Fibroblast of lung (primary cell): ENCODE measurements around the gene NPHP4. TPM values are rescaled to one million over a fixed set of nuclear protein-coding genes. Genes with fewer than 3 reads are reported as not detected.

Experiments used
- DNase-seq, 2 donors: peaks; one replicate each; pipeline versions ENCODE4 v3.0.0 to v3.0.0-alpha.2; 2010; ENCODE audit warnings: low read depth in 2 of 2
- H2AFZ ChIP-seq: 2 replicates; pipeline ENCODE4 v1.5.1; 2012; ENCODE audit warnings: low read length, control low read depth, inconsistent platforms
- H3K27ac ChIP-seq: 2 replicates; pipeline ENCODE4 v1.5.1; 2011; ENCODE audit warnings: low read length, control low read depth; ENCODE audit not compliant: insufficient read depth
- H3K27me3 ChIP-seq: 2 replicates; pipeline ENCODE4 v1.5.1; 2011; ENCODE audit warnings: mild to moderate bottlenecking, low read length; ENCODE audit not compliant: control insufficient read depth, insufficient read depth
- H3K36me3 ChIP-seq: 2 replicates; pipeline ENCODE4 v1.5.1; 2011; ENCODE audit warnings: low read length; ENCODE audit not compliant: control insufficient read depth, insufficient read depth
- H3K4me1 ChIP-seq: 2 replicates; pipeline ENCODE4 v1.5.1; 2011; ENCODE audit warnings: low read length; ENCODE audit not compliant: control insufficient read depth, insufficient read depth; ENCODE audit errors: extremely low read depth
- H3K4me2 ChIP-seq: 2 replicates; pipeline ENCODE4 v1.5.1; 2011; ENCODE audit warnings: low read length, control low read depth; ENCODE audit not compliant: insufficient read depth; ENCODE audit errors: extremely low read depth
- H3K4me3 ChIP-seq, 4 experiments: fragments of 200-600 bp in 1 of 4; sonication (generic) in 1 of 4; replicated peaks in 1 of 4; 2 replicates each; pipeline ENCODE4 v1.5.1; 2011 to 2016; ENCODE audit warnings: low read length in 4 of 4, low read depth in 3 of 4, mild to moderate bottlenecking in 3 of 4, control low read depth in 2 of 4, inconsistent platforms in 1 of 4, mixed read lengths in 1 of 4; ENCODE audit not compliant: insufficient read depth in 1 of 4; ENCODE audit errors: control extremely low read depth in 1 of 4
- H3K79me2 ChIP-seq: 2 replicates; pipeline ENCODE4 v1.5.1; 2012; ENCODE audit warnings: mild to moderate bottlenecking, low read length, inconsistent platforms; ENCODE audit not compliant: control insufficient read depth, insufficient read depth
- H3K9ac ChIP-seq: 2 replicates; pipeline ENCODE4 v1.5.1; 2011; ENCODE audit warnings: mild to moderate bottlenecking, low read length, control low read depth; ENCODE audit not compliant: insufficient read depth
- H3K9me3 ChIP-seq: 2 replicates; pipeline ENCODE4 v1.5.1; 2012; ENCODE audit warnings: low read depth, low read length; ENCODE audit not compliant: control insufficient read depth, insufficient read depth
- H4K20me1 ChIP-seq: 2 replicates; pipeline ENCODE4 v1.5.1; 2011; ENCODE audit warnings: low read length; ENCODE audit not compliant: control insufficient read depth, insufficient read depth; ENCODE audit errors: extremely low read depth
- EZH2 ChIP-seq: IDR thresholded peaks from 2 replicates; pipeline ENCODE4 v1.5.1; 2012; ENCODE audit warnings: low read length, control low read depth, mild to moderate bottlenecking; ENCODE audit errors: missing control alignments
- polyA plus RNA-seq, 2 donors: library from polyadenylated mRNA; depleted of rRNA in 1 of 2; stranded (reverse) in 1 of 2; unstranded in 1 of 2; fragments of >200 nt; gene quantifications; 2 replicates each; pipeline ENCODE4 v1.2.1, GENCODE V29; 2011 to 2012; ENCODE audit warnings: missing spikeins in 1 of 2
- total RNA-seq: library from RNA; depleted of rRNA; stranded (reverse); fragments of >200 nt; gene quantifications from 2 replicates; pipeline ENCODE4 v1.2.1, GENCODE V29; 2014
- TF ChIP-seq, protein P1 (sequence below), 2 donors: IDR thresholded peaks in 1 of 2; conservative IDR thresholded peaks in 1 of 2; 1 replicate in 1 of 2; 2 replicates in 1 of 2; pipeline ENCODE4 v1.5.1; 2011 to 2012; ENCODE audit warnings: low read length in 2 of 2, control low read depth in 1 of 2, inconsistent platforms in 1 of 2, low read depth in 1 of 2, mild to moderate bottlenecking in 1 of 2

The NPHP4 gene
- total and polyA plus RNA-seq, 2 donors (not counting 1 experiment from before 2014, with no cell fraction given): 1.5 to 4.0 TPM

GRCh38 chr1:5944154-5944842, 47.9 kb downstream of the NPHP4 start:
- no peak overlapping the region for H2AFZ ChIP-seq
- H3K9ac ChIP-seq: no peak overlapping the region
- H3K4me1 ChIP-seq: no peaks in the 10 kb centered on the region
- H3K27me3 ChIP-seq: no peaks in the 10 kb centered on the region
- H3K27ac ChIP-seq: no peak overlapping the region
- H4K20me1 ChIP-seq: no peaks in the 10 kb centered on the region
- no peaks in the 10 kb centered on the region for H3K36me3 ChIP-seq
- no peaks in the 10 kb centered on the region for H3K9me3 ChIP-seq
- no peaks in the 10 kb centered on the region for H3K79me2 ChIP-seq
- no peak overlapping the region for H3K4me3 ChIP-seq
- no peak overlapping the region for H3K4me2 ChIP-seq
- TF ChIP-seq, protein P1, sequence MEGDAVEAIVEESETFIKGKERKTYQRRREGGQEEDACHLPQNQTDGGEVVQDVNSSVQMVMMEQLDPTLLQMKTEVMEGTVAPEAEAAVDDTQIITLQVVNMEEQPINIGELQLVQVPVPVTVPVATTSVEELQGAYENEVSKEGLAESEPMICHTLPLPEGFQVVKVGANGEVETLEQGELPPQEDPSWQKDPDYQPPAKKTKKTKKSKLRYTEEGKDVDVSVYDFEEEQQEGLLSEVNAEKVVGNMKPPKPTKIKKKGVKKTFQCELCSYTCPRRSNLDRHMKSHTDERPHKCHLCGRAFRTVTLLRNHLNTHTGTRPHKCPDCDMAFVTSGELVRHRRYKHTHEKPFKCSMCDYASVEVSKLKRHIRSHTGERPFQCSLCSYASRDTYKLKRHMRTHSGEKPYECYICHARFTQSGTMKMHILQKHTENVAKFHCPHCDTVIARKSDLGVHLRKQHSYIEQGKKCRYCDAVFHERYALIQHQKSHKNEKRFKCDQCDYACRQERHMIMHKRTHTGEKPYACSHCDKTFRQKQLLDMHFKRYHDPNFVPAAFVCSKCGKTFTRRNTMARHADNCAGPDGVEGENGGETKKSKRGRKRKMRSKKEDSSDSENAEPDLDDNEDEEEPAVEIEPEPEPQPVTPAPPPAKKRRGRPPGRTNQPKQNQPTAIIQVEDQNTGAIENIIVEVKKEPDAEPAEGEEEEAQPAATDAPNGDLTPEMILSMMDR (conservative IDR thresholded peaks at IDR 0.05 in 1 of 2, IDR thresholded peaks at IDR 0.05 in 1 of 2; ENCODE audit: low read depth in 1 of 2, low read length in 2 of 2): no peak
- no peak for TF ChIP-seq EZH2
- no peak for DNase-seq

DNA sequence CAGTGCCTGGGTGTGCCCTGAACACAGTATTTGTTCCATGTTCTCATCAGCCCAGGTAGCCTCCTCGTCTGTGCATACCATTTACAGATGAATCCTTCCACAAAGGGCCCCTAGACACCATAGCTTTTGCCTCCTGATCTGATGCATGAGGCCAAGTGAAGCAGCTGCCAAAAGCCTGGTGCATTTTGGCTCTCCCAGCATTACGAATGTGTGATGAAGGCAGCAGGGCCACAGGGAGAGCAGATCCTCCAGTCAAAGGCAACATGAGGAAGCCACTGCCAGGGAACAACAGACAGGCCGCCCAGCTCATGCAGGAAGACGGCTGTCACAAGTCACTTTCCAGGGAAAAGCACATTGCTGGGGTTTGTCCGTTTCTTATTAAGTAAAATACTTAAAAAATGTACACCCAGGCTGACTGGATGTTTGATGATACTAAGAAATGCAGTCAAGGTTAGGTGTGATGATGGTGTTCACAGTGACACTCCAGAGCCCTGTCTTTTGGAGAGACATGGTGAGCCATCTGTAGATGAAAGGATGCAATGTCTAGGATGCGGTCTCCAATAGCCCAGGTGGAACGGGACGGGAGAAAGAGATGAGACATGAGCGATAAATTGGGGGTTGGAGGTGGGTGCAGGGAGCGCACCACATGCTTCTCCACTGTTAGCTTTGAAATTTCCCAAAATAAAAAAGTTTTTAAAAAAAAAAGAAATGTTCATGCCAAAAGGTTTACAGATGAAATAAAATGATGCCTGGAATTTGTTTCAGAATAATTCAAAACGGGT, 48.7 kb downstream of the NPHP4 start:
- H3K27ac ChIP-seq: no peak overlapping the region
- H3K9ac ChIP-seq: no peak overlapping the region
- no peak for TF ChIP-seq EZH2
- TF ChIP-seq, protein P1 (conservative IDR thresholded peaks at IDR 0.05 in 1 of 2, IDR thresholded peaks at IDR 0.05 in 1 of 2; ENCODE audit: low read depth in 1 of 2, low read length in 2 of 2): no peak
- H3K27me3 ChIP-seq: no peaks in the 10 kb centered on the region
- H2AFZ ChIP-seq: no peak overlapping the region
- H3K79me2 ChIP-seq: no peaks in the 10 kb centered on the region
- no peak overlapping the region for H3K4me3 ChIP-seq
- no peak overlapping the region for H3K4me2 ChIP-seq
- H3K36me3 ChIP-seq: no peaks in the 10 kb centered on the region
- DNase-seq: no peak
- H4K20me1 ChIP-seq: no peaks in the 10 kb centered on the region
- no peaks in the 10 kb centered on the region for H3K4me1 ChIP-seq
- no peaks in the 10 kb centered on the region for H3K9me3 ChIP-seq

DNA sequence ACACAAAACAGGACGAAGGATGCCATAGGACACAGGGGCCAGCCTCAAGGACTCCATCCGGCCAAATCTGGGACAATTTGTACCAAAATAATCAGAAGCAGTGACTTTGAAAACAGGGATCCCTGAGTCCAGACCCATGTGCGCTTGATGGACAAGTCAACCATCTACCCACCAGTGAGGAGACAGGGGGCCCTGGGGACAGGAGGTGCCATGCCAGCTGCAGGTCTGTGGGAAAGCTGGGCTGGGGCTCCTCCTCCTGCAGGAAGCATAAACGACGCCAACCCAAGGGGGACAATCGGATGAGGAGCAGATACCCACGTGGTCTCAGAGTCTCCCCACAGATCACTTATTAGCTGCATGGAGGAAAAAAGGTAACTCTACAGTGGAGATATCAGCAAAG, 50.6 kb downstream of the NPHP4 start:
- H3K9me3 ChIP-seq: no peaks in the 10 kb centered on the region
- H3K4me1 ChIP-seq: no peaks in the 10 kb centered on the region
- H3K4me3 ChIP-seq: no peak overlapping the region
- H3K27me3 ChIP-seq: no peaks in the 10 kb centered on the region
- no peaks in the 10 kb centered on the region for H3K79me2 ChIP-seq
- no peak overlapping the region for H3K27ac ChIP-seq
- no peak overlapping the region for H2AFZ ChIP-seq
- no peak overlapping the region for H3K4me2 ChIP-seq
- H4K20me1 ChIP-seq: no peaks in the 10 kb centered on the region
- H3K9ac ChIP-seq: no peak overlapping the region
- H3K36me3 ChIP-seq: no peaks in the 10 kb centered on the region
- no peak for DNase-seq
- TF ChIP-seq EZH2: no peak
- TF ChIP-seq, protein P1 (conservative IDR thresholded peaks at IDR 0.05 in 1 of 2, IDR thresholded peaks at IDR 0.05 in 1 of 2; ENCODE audit: low read depth in 1 of 2, low read length in 2 of 2): no peak
